Esophagus squamous epithelium (tissue), 5 donors: Measurements from ENCODE around the gene SOCS1. TPM values are rescaled to one million over a fixed set of nuclear protein-coding genes. Genes with fewer than 3 reads are reported as not detected.

Experiments
- DNase-seq: peaks from one replicate; lab custom pipeline; 2025; lab: John Stamatoyannopoulos, UW
- H3K27ac ChIP-seq, 4 donors: fragments of 200-600 bp; sonication (generic); one replicate each; pipeline ENCODE4 v1.5.1; 2016 to 2019; ENCODE audit warnings: mild to moderate bottlenecking in 1 of 4
- H3K27me3 ChIP-seq, 4 donors: fragments of 200-600 bp; sonication (generic); 1 replicate in 3 of 4; 2 replicates in 1 of 4; pipeline versions ENCODE4 v1.5.1 to v1.6.0; 2017 to 2021; ENCODE audit warnings: antibody characterized with exemption in 1 of 4
- H3K36me3 ChIP-seq, 3 donors: fragments of 200-600 bp; sonication (generic); one replicate each; pipeline ENCODE4 v1.5.1; 2016 to 2019
- H3K4me1 ChIP-seq, 3 donors: fragments of 200-600 bp; sonication (generic); one replicate each; pipeline ENCODE4 v1.5.1; 2017 to 2019
- H3K4me3 ChIP-seq, 4 donors: fragments of 200-600 bp; sonication (generic); 1 replicate in 3 of 4; 2 replicates in 1 of 4; pipeline ENCODE4 v1.5.1; 2016 to 2019; ENCODE audit warnings: mild to moderate bottlenecking in 2 of 4, moderate library complexity in 1 of 4
- H3K9me3 ChIP-seq, 3 donors: fragments of 200-600 bp; sonication (generic); one replicate each; pipeline ENCODE4 v1.5.1; 2016 to 2019
- CTCF ChIP-seq, 6 experiments: fragments of 450-650 bp in 4 of 6; fragments of 200-600 bp in 2 of 6; sonication (generic) in 2 of 6; IDR thresholded peaks; one replicate each; pipeline ENCODE4 v1.5.1; 2016 to 2019; ENCODE audit warnings: antibody characterized with exemption in 6 of 6, mild to moderate bottlenecking in 4 of 6, moderate library complexity in 4 of 6
- POLR2A ChIP-seq, 4 donors: fragments of 450-650 bp; IDR thresholded peaks; one replicate each; pipeline ENCODE4 v1.6.1; 2017; ENCODE audit warnings: antibody characterized with exemption in 4 of 4, mild to moderate bottlenecking in 4 of 4, moderate library complexity in 3 of 4
- WGBS, 2 donors: methylation state at CpG; one replicate each; pipeline ENCODE4 v1.1.5; 2018; 5-methylcytosine and 5-hydroxymethylcytosine counted together
- intact Hi-C: fragments of 100-400 bp; cut with DNase I; formaldehyde crosslinking; loops from one replicate; pipeline ENCODE4 v1.15.0; 2022
- total RNA-seq, 4 donors: library from RNA; depleted of rRNA; stranded (reverse); fragments of >200 nt; gene quantifications; one replicate each; pipeline ENCODE4 v1.1.0, GENCODE V29; 2016
- donor health status: DM: yes; HTN: yes; CAD: no.

Gene SOCS1
- total RNA-seq, 4 donors from 2014 or later: 0.42 to 9.3 (median 3.7) TPM

GRCh38 chr16:11240636-11241473, 15.1 kb downstream of the SOCS1 start:
- Histone ChIP-seq H3K9me3 (no peaks in the 10 kb centered on the region), H3K4me3 (no peak overlapping the region), H3K36me3 (no peaks in the 10 kb centered on the region), H3K27ac (no peak overlapping the region), H3K27me3 (peaks cover 0 to 40% (median 0%) of the 10 kb centered on the region in 4 donors), H3K4me1 (peaks cover 0 to 2% (median 0%) of the 10 kb centered on the region in 3 donors)
- WGBS, 2 donors: 70 to 77% methylated on average over 8 to 9 of the region's 10 CpGs
- TF ChIP-seq POLR2A (IDR thresholded peaks at IDR 0.05): no peak
- no peak for TF ChIP-seq CTCF (IDR thresholded peaks at IDR 0.05)
- no peak for DNase-seq
- intact Hi-C loops: no loop called here

- no peaks in the 10 kb centered on the region for H3K36me3 ChIP-seq
- peaks cover 0 to 33% (median 0%) of the 10 kb centered on the region in 4 donors for H3K27me3 ChIP-seq
- H3K4me3 ChIP-seq: no peak overlapping the region
- no peak for DNase-seq
- H3K27ac ChIP-seq: no peak overlapping the region
- 83 to 84% methylated on average over 10 of the region's 10 CpGs for WGBS, 2 donors
- peaks cover 0 to 2% (median 0%) of the 10 kb centered on the region in 3 donors for H3K4me1 ChIP-seq
- intact Hi-C loops: no loop called here
- TF ChIP-seq POLR2A (IDR thresholded peaks at IDR 0.05): no peak
- no peak for TF ChIP-seq CTCF (IDR thresholded peaks at IDR 0.05)
- H3K9me3 ChIP-seq: no peaks in the 10 kb centered on the region
Measured at GRCh38 chr16:11239644-11240632, 16.1 kb downstream of the SOCS1 start.

GRCh38 chr16:11238272-11239202, 17.5 kb downstream of the SOCS1 start:
- intact Hi-C loops: no loop called here
- DNase-seq: no peak
- TF ChIP-seq POLR2A (IDR thresholded peaks at IDR 0.05): no peak
- Histone ChIP-seq H3K27me3 (peaks cover 0 to 22% (median 0%) of the 10 kb centered on the region in 4 donors), H3K27ac (no peak overlapping the region), H3K4me3 (no peak overlapping the region), H3K36me3 (no peaks in the 10 kb centered on the region), H3K4me1 (peaks cover 0 to 2% (median 0%) of the 10 kb centered on the region in 3 donors), H3K9me3 (no peaks in the 10 kb centered on the region)
- 89 to 94% methylated on average over 12 to 14 of the region's 15 CpGs for WGBS, 2 donors

- DNase-seq: no peak
Measured at GRCh38 chr16:11236461-11237254, 19.3 kb downstream of the SOCS1 start.

More at GRCh38 chr16:11236461-11237254, 19.3 kb downstream of the SOCS1 start:
- Histone ChIP-seq H3K4me3 (no peak overlapping the region), H3K27ac (no peak overlapping the region), H3K9me3 (no peaks in the 10 kb centered on the region), H3K4me1 (peaks cover 0 to 8% (median 2%) of the 10 kb centered on the region in 3 donors), H3K27me3 (peaks cover 0 to 24% (median 0%) of the 10 kb centered on the region in 4 donors), H3K36me3 (no peaks in the 10 kb centered on the region)
- WGBS, 2 donors: 90 to 100% methylated on average over 4 of the region's 10 CpGs
- no peak for TF ChIP-seq POLR2A (IDR thresholded peaks at IDR 0.05)
- no peak for TF ChIP-seq CTCF (IDR thresholded peaks at IDR 0.05)
- intact Hi-C loops: no loop called here
